Adipocyte (in vitro differentiated cells): ENCODE data around the gene ST8SIA6.
A peak's percentile ranks its signal among the peaks of the same experiment; 100 is the strongest.

Source experiments
- DNase-seq: peaks from one replicate; pipeline ENCODE4 v3.0.0-alpha.2; 2015; ENCODE audit warnings: low read depth
- H3K27me3 ChIP-seq: replicated peaks from 2 replicates; pipeline ENCODE4 v1.7.0; 2013; ENCODE audit warnings: mild to moderate bottlenecking, low read length, moderate library complexity; ENCODE audit not compliant: control insufficient read depth, insufficient read depth
- H3K36me3 ChIP-seq: 2 replicates; pipeline ENCODE4 v1.7.0; 2013; ENCODE audit warnings: low read length, mild to moderate bottlenecking, moderate library complexity; ENCODE audit not compliant: control insufficient read depth, insufficient read depth, severe bottlenecking
- H3K4me1 ChIP-seq: 2 replicates; pipeline ENCODE4 v1.7.0; 2013; ENCODE audit warnings: mild to moderate bottlenecking, low read length, moderate library complexity; ENCODE audit not compliant: control insufficient read depth, insufficient read depth
- H3K4me3 ChIP-seq: 2 replicates; pipeline ENCODE4 v1.7.0; 2013; ENCODE audit warnings: mild to moderate bottlenecking, low read length, moderate library complexity
- H3K9ac ChIP-seq: 2 replicates; pipeline ENCODE4 v1.7.0; 2013; ENCODE audit warnings: mild to moderate bottlenecking, low read length, moderate library complexity
- H3K9me3 ChIP-seq: 2 replicates; pipeline ENCODE4 v1.7.0; 2013; ENCODE audit warnings: mild to moderate bottlenecking, low read length, moderate library complexity; ENCODE audit not compliant: control insufficient read depth

The ST8SIA6 gene

DNA sequence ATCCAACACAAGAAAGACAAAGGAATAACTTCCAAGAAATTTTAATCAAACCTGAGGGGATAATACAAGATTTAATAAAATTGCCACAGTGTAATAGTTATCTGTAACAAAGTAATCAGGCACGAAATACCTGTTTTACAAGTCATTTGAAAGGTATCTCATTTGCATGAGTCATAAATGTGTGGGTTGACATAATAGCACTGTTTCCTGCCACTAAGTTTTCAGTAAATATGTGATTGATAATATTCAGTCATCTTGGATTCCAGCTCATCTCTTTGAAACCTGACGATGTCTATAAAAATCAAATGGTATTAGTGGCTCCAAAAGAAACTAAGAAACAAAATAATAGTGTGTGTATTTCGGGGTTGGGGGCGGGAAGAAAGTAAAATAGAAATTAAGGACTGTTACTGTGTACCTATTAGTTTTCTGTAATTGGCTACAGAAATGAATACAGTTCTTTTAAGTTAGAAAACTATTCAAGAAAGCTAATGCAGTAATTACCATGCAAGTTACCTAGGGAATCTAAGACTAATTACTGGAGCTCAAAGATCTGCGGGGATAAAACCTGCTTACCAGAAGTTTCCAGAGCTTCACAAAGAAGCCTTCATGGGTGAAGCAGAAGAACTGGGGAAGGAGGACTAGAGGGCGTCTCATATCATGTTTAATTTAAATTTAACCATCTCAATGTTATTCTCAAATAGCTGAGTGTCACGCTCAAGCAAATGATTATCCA is 100.7 kb downstream of the ST8SIA6 start:
- Histone ChIP-seq H3K9ac (no peak overlapping the region), H3K9me3 (no peaks in the 10 kb centered on the region), H3K4me1 (peaks cover 12% of the 10 kb centered on the region), H3K36me3 (no peaks in the 10 kb centered on the region), H3K4me3 (no peak overlapping the region), H3K27me3 (no peaks in the 10 kb centered on the region)
- DNase-seq = no peak

DNA sequence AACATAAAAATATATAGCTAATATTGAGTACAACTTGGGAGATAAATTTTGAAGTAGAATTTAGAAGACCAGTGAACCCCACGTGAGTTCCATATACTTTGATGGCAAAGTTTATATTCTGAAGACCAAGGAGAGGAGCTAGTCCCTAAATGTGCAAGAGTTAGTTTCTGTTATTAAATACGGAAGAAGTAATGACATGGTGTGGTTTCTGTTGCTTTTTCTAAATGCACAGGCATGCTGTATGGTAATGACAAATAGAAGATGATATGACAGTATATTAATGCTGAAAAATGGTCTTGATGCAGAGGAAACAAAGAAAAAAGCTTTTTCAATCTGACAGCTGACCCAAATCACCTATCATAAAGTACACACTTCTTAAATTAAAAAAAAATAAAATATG is 101.8 kb downstream of the ST8SIA6 start:
- Histone ChIP-seq H3K27me3 (no peaks in the 10 kb centered on the region), H3K4me1 (peaks cover 20% of the 10 kb centered on the region), H3K36me3 (no peaks in the 10 kb centered on the region), H3K9ac (no peak overlapping the region), H3K4me3 (no peak overlapping the region), H3K9me3 (no peaks in the 10 kb centered on the region)
- DNase-seq = no peak

DNA sequence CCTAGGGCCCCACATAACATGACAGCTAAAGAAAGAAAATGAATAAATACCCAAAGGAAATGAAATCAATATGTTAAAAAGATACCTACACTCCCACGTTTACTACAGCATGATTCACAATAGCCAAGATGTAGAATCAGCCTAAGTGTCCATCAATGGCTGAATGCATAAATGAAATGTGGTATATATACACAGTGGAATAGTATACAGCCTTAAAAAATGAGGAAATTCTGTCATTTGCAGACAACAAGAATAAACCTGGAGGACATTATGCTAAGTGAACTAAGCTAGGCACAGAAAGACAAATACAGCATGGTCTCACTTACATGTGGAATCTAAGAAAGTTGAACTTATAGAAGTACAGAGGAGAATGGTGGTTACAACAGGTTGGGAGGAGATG is 102.9 kb downstream of the ST8SIA6 start:
- Histone ChIP-seq H3K9ac (no peak overlapping the region), H3K4me3 (no peak overlapping the region), H3K36me3 (no peaks in the 10 kb centered on the region), H3K9me3 (no peaks in the 10 kb centered on the region), H3K27me3 (no peaks in the 10 kb centered on the region), H3K4me1 (peaks cover 20% of the 10 kb centered on the region)
- DNase-seq = no peak

DNA sequence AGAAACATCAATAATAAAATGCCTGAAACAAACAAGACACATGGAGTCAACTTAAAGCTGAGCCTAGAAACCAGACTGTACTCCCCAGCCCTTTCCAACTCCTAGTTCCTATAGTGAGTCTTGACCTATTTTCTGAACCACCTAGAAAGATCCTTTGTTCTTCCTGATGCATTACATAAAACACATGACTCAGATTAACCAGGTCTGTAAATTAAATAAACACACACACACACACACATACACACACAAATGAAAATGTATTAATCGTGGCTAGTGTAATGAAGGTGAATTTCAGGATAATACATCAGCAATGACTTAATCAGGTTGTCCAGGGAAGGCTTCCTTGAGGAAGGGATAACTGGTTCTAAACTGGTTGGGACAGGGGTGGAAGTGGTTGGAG is 104.7 kb downstream of the ST8SIA6 start:
- Histone ChIP-seq H3K4me1 (peaks cover 18% of the 10 kb centered on the region), H3K9me3 (no peaks in the 10 kb centered on the region), H3K36me3 (no peaks in the 10 kb centered on the region), H3K4me3 (no peak overlapping the region), H3K27me3 (no peaks in the 10 kb centered on the region), H3K9ac (no peak overlapping the region)
- DNase-seq = no peak

DNA sequence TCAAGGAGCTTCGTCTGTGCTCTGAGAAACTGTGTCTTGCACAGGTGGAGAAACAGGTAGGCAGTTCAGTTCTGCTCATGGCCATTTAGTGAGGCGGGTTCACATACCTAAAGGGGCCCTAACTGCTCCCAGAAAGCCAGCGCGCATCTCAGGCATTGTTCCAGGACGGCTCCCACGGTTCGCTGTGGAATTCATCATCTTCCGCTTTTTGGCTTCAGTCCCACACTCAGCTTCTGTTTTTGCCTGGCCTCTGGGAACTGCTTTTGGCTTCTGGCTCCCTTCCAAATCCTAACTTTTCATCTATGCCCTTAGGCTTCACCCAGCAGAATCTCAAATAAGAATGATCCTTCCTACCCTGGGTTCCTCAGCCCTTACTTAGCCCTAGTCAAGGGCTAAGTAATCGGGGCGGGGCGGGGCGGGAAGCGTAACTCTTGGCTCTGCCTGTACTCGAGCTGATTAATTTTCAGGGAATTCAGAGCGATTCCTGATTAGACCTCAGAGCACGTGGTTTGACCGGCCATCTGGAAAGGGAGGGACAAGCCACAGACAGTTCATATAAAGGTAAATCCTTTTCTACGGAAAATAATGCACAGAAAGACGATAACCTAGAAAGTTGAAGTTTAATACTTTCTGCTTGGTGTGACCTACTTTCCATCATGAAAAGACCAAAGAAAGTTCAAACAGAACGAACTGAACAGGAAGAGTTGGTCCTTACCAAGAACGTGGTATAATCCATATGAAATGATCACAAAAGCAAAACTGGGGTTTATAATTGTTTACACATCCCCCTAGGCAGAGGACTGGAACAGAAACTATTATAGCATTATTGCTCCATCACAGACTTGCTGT is 105.7 kb downstream of the ST8SIA6 start:
- DNase-seq = peak; percentile 91
- H3K9me3 ChIP-seq = no peaks in the 10 kb centered on the region
- peaks cover 14% of the 10 kb centered on the region for H3K4me1 ChIP-seq

DNA sequence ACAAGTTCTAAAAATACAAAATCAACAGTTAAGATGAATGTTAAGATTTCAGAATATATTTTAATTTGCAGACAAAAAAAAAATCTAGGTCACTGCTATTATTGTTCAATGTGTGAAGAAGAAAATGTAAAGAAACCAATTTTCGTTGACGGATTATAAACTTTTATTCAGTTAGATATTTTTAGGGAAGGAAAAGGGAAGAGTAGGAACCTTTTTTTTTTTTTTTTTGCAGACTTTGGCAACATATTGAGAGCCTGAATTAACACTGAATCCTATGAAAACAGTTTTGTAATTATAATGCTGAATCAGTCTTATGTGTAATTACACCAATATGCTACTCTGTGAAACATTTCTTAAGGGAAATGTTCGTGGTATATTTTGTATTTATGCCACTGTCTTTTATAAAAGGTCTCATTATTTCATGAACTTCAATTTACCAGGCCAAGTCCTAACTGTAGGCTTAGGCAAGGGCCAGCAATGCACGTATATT is 106.3 kb downstream of the ST8SIA6 start:
- H3K9ac ChIP-seq = peak overlapping the region; percentile 58
- no peaks in the 10 kb centered on the region for H3K36me3 ChIP-seq
- peaks cover 14% of the 10 kb centered on the region for H3K4me1 ChIP-seq
- H3K9me3 ChIP-seq = no peaks in the 10 kb centered on the region
- peak overlapping the region; percentile 77 for H3K4me3 ChIP-seq
- no peak for DNase-seq
- H3K27me3 ChIP-seq = no peaks in the 10 kb centered on the region

More for the DNA sequence above, 105.7 kb downstream of the ST8SIA6 start:
- Histone ChIP-seq H3K9ac (peak overlapping the region; percentile 65), H3K36me3 (no peaks in the 10 kb centered on the region), H3K4me3 (peak overlapping the region; percentile 77), H3K27me3 (no peaks in the 10 kb centered on the region)

DNA sequence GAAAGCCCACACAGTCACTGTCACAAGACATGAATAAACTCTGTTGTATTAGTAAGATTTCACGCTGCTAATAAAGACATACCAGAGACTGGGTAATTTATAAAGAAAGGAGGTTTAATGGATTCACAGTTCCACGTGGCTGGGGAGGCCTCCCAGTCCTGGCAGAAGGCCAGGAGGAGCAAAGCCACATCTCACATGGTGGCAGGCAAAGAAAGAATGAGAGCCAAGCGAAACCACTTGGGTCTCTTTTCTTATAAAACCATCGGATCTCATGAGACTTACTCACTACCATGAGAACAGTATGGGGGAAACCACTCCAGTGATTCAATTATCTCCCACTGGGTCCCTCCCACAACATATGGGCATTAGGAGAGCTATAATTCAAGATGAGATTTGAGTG is 110.2 kb downstream of the ST8SIA6 start:
- no peaks in the 10 kb centered on the region for H3K36me3 ChIP-seq
- H3K4me1 ChIP-seq = peaks cover 12% of the 10 kb centered on the region
- DNase-seq = no peak
- H3K9me3 ChIP-seq = peaks cover 14% of the 10 kb centered on the region
- H3K27me3 ChIP-seq = no peaks in the 10 kb centered on the region
- no peak overlapping the region for H3K9ac ChIP-seq
- H3K4me3 ChIP-seq = no peak overlapping the region

DNA sequence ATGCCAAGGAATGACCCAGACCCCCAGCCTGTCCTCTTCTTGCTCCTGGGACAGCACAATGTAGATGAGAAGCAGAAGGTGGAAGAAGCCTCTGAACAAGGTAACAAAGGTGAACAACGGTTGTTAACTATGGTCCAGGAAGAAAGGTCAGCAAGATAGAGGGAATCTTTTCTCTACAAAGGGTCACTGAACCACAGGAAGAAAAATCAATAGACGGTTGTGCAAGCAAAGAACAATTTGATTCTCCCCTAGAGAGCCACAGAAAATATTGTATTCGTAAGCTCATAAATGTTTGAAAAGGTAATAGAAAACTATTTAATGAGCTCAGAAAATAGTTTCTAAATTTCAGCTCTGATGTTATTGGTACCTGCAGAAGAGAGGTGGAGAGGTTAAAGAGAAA is 111.3 kb downstream of the ST8SIA6 start:
- no peak for DNase-seq
- Histone ChIP-seq H3K4me3 (no peak overlapping the region), H3K9me3 (peaks cover 14% of the 10 kb centered on the region), H3K9ac (no peak overlapping the region), H3K4me1 (peaks cover 3% of the 10 kb centered on the region), H3K27me3 (no peaks in the 10 kb centered on the region), H3K36me3 (no peaks in the 10 kb centered on the region)

DNA sequence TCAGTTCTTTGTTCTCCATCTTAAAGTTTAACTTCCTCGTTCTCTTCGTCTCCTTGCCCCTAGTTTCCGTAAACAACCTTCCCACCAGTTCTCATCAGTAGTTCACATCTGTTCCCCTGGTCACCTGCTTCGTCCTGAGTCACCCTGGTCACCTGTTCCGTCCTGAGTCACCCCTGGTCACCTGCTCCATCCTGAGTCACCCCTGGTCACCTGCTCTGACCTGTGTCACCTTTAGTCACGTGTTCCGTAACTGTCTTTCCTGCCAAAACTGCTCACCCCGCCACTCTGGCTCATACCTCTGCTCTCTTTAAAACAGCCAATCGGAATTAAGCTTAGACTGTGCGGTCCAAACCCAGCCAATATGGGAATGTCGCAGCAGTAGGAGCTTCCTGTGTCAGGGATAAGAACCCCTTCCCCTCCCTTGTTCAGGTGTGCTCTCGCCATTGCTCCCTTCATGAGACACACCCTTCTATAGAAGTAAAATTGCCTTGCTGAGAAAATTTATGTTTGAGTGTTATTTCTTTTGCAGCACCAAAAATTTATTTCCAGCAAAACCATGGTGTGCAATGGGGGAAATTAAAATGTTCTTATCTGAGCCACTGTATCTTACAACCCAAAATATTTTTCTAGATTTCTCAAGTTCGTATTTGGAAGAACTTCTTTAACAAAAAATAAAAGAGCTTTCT is 114.1 kb downstream of the ST8SIA6 start:
- Histone ChIP-seq H3K9ac (no peak overlapping the region), H3K4me1 (peaks cover 5% of the 10 kb centered on the region), H3K9me3 (peaks cover 14% of the 10 kb centered on the region), H3K4me3 (no peak overlapping the region), H3K36me3 (no peaks in the 10 kb centered on the region), H3K27me3 (no peaks in the 10 kb centered on the region)
- DNase-seq = no peak

DNA sequence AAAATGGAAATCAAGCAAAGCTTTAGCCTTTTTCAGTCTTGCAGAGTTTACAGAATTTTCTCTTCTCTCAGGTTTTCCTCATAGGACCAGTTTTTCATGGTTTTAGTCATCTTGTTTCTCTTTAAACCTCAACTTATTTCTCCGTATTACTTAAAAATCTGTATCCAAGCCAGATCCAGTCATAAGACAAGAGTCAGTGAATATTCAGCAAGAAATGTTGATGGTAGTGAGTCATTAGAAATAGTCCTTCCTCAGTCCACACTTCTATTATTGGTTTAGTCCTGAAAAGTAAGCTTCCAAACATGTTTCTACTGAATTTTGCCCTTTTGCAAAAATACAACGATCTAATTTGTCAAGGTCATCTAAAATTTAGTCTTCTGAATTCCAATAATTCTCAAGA is 119.3 kb downstream of the ST8SIA6 start:
- DNase-seq = peak; percentile 62
- Histone ChIP-seq H3K9ac (peak overlapping the region; percentile 39), H3K9me3 (peaks cover 1% of the 10 kb centered on the region), H3K27me3 (no peaks in the 10 kb centered on the region), H3K4me1 (peaks cover 12% of the 10 kb centered on the region), H3K4me3 (peak overlapping the region; percentile 25), H3K36me3 (no peaks in the 10 kb centered on the region)

DNA sequence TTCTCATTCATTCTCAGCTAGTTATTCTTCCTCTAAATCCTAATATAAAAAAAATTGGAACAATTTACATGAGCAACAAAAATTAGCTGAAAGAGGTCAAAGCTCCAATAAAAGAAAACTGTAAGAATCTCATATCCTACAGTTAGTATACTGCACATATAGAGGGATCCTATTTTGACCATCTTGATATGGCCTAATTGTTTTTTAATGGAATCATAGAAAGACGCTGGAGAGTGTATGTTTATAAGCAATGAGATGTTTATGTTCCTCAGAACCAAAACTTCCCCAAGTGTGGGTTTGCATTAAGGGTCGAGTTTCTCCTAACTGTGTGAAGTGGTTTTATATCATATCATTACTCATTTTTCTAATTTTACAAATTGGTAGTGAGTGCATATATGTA is 123.9 kb downstream of the ST8SIA6 start:
- H3K9me3 ChIP-seq = no peaks in the 10 kb centered on the region
- no peaks in the 10 kb centered on the region for H3K27me3 ChIP-seq
- no peak overlapping the region for H3K4me3 ChIP-seq
- H3K9ac ChIP-seq = no peak overlapping the region
- no peak for DNase-seq
- H3K4me1 ChIP-seq = peaks cover 9% of the 10 kb centered on the region
- no peaks in the 10 kb centered on the region for H3K36me3 ChIP-seq
